Suprapubic skin (tissue), 4 donors: ENCODE data around the gene LSM3. TPM values are rescaled to one million over a fixed set of nuclear protein-coding genes. Genes with fewer than 3 reads are reported as not detected.

ENCODE experiments used
- DNase-seq, 2 donors: peaks; one replicate each; pipeline ENCODE4 v3.0.0-alpha.2; 2019; ENCODE audit warnings: low spot score in 2 of 2
- H3K27ac ChIP-seq: fragments of 200-600 bp; sonication (generic); one replicate; pipeline ENCODE4 v1.5.1; 2019
- H3K27me3 ChIP-seq: fragments of 200-600 bp; sonication (generic); one replicate; pipeline ENCODE4 v1.5.1; 2019
- H3K36me3 ChIP-seq: fragments of 200-600 bp; sonication (generic); one replicate; pipeline ENCODE4 v1.5.1; 2019
- H3K4me1 ChIP-seq: fragments of 200-600 bp; sonication (generic); one replicate; pipeline ENCODE4 v1.5.1; 2019
- H3K4me3 ChIP-seq: fragments of 200-600 bp; sonication (generic); one replicate; pipeline ENCODE4 v1.5.1; 2019; ENCODE audit warnings: mild to moderate bottlenecking
- H3K9me3 ChIP-seq: fragments of 200-600 bp; sonication (generic); one replicate; pipeline ENCODE4 v1.5.1; 2019
- EP300 ChIP-seq: sonication (generic); formaldehyde crosslinking; IDR thresholded peaks from one replicate; pipeline ENCODE4 v1.6.1; 2017; ENCODE audit warnings: antibody characterized with exemption
- POLR2A ChIP-seq, 2 donors: fragments of 450-650 bp; IDR thresholded peaks; one replicate each; pipeline ENCODE4 v1.6.1; 2017; ENCODE audit warnings: antibody characterized with exemption in 2 of 2, mild to moderate bottlenecking in 2 of 2, moderate library complexity in 2 of 2
- POLR2AphosphoS5 ChIP-seq, 3 donors: sonication (generic); formaldehyde crosslinking; IDR thresholded peaks; one replicate each; pipeline ENCODE4 v1.6.1; 2017; ENCODE audit warnings: antibody characterized with exemption in 3 of 3
- WGBS: methylation state at CpG from one replicate; pipeline ENCODE4 v1.1.5; 2018; 5-methylcytosine and 5-hydroxymethylcytosine counted together
- total RNA-seq, 4 donors: library from RNA; depleted of rRNA; stranded (reverse); fragments of >200 nt; gene quantifications; one replicate each; pipeline ENCODE4 v1.1.0, GENCODE V29; 2016
- TF ChIP-seq, protein P1 (sequence below), 2 donors: fragments of 200-600 bp in 1 of 2; fragments of 450-650 bp in 1 of 2; sonication (generic) in 1 of 2; IDR thresholded peaks; one replicate each; pipeline ENCODE4 v1.5.1; 2016 to 2019; ENCODE audit warnings: antibody characterized with exemption in 2 of 2, mild to moderate bottlenecking in 1 of 2, moderate library complexity in 1 of 2

Gene LSM3
- total RNA-seq, 4 donors from 2014 or later = 5.5 to 10.7 (median 8.9) TPM

- TF ChIP-seq POLR2A (IDR thresholded peaks at IDR 0.05) = no peak
- no peak for TF ChIP-seq EP300
- TF ChIP-seq POLR2AphosphoS5 (IDR thresholded peaks at IDR 0.05) = no peak
- TF ChIP-seq, protein P1, sequence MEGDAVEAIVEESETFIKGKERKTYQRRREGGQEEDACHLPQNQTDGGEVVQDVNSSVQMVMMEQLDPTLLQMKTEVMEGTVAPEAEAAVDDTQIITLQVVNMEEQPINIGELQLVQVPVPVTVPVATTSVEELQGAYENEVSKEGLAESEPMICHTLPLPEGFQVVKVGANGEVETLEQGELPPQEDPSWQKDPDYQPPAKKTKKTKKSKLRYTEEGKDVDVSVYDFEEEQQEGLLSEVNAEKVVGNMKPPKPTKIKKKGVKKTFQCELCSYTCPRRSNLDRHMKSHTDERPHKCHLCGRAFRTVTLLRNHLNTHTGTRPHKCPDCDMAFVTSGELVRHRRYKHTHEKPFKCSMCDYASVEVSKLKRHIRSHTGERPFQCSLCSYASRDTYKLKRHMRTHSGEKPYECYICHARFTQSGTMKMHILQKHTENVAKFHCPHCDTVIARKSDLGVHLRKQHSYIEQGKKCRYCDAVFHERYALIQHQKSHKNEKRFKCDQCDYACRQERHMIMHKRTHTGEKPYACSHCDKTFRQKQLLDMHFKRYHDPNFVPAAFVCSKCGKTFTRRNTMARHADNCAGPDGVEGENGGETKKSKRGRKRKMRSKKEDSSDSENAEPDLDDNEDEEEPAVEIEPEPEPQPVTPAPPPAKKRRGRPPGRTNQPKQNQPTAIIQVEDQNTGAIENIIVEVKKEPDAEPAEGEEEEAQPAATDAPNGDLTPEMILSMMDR (IDR thresholded peaks at IDR 0.05) = no peak
- no peaks in the 10 kb centered on the region for H3K9me3 ChIP-seq
- H3K4me3 ChIP-seq = no peak overlapping the region
- DNase-seq = no peak
- H3K4me1 ChIP-seq = peaks cover 43% of the 10 kb centered on the region
- WGBS = 82% methylated on average over 5 of the region's 5 CpGs
- H3K27ac ChIP-seq = peak overlapping the region; percentile 94
- H3K27me3 ChIP-seq = no peaks in the 10 kb centered on the region
- H3K36me3 ChIP-seq = peaks cover 58% of the 10 kb centered on the region
Observed at GRCh38 chr3:14147066-14147435, 31.6 kb upstream of the LSM3 start.

DNA sequence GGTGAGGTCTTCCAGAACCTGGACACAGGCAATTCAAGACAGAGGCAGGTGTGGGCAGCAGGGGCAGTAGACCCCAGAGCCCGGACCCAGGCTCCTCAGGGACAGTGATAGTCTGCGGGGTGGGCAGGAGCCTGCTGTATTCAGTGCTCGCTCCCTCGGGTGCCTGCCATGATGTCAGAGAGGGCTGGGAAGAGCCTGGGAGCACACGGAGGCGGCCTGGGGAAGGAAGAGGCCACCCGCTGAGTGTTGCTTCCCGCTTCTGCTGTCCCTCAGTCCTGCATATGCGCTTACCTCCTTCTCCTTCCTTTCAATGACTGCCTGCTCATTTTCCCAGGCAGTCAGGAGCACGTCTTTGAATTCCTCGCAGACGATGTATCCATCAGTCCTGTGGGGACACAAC, 31.0 kb upstream of the LSM3 start:
- no peak overlapping the region for H3K4me3 ChIP-seq
- no peak overlapping the region for H3K27ac ChIP-seq
- peaks cover 62% of the 10 kb centered on the region for H3K36me3 ChIP-seq
- peaks cover 39% of the 10 kb centered on the region for H3K4me1 ChIP-seq
- TF ChIP-seq POLR2AphosphoS5 (IDR thresholded peaks at IDR 0.05) (no peak), EP300 (no peak), POLR2A (IDR thresholded peaks at IDR 0.05) (no peak)
- TF ChIP-seq, protein P1 (IDR thresholded peaks at IDR 0.05) = no peak
- H3K9me3 ChIP-seq = no peaks in the 10 kb centered on the region
- H3K27me3 ChIP-seq = no peaks in the 10 kb centered on the region
- WGBS = 90% methylated on average over 12 of the region's 12 CpGs
- no peak for DNase-seq

- Histone ChIP-seq H3K27me3 (no peaks in the 10 kb centered on the region), H3K4me3 (no peak overlapping the region), H3K36me3 (peaks cover 69% of the 10 kb centered on the region), H3K27ac (no peak overlapping the region), H3K4me1 (peaks cover 32% of the 10 kb centered on the region), H3K9me3 (no peaks in the 10 kb centered on the region)
- DNase-seq = no peak
- WGBS = 78% methylated on average over 25 of the region's 28 CpGs
- TF ChIP-seq POLR2AphosphoS5 (IDR thresholded peaks at IDR 0.05) (no peak), POLR2A (IDR thresholded peaks at IDR 0.05) (no peak), EP300 (no peak)
- TF ChIP-seq, protein P1 (IDR thresholded peaks at IDR 0.05) = no peak
Observed at GRCh38 chr3:14148041-14148985, 30.3 kb upstream of the LSM3 start.

DNA sequence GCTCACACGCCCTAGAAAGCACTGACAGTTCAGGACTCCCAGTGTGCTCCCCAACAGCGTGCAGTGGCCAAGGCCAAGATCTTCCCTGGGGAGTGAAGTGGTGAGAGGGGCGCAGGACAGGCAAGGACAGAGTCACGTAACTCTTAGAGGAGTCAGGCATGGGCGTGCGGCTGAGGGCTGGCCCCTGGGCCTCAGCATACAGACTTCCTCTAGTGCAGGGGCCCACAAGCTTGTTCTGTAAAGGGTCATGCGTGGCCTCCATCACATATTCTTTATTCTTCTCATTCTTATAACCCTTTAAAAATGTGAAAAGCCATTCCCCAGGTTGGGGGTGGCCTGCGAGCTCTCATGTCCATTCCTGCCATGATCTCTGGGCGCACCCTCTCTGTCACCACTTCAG, 28.5 kb upstream of the LSM3 start:
- peak in 1 of 2 donors; percentile 57 for DNase-seq
- peaks cover 14% of the 10 kb centered on the region for H3K4me1 ChIP-seq
- 91% methylated on average over 9 of the region's 9 CpGs for WGBS
- H3K27ac ChIP-seq = no peak overlapping the region
- no peaks in the 10 kb centered on the region for H3K9me3 ChIP-seq
- no peaks in the 10 kb centered on the region for H3K27me3 ChIP-seq
- TF ChIP-seq EP300 = no peak
- TF ChIP-seq POLR2A (IDR thresholded peaks at IDR 0.05) = no peak
- TF ChIP-seq, protein P1 (IDR thresholded peaks at IDR 0.05) = no peak
- TF ChIP-seq POLR2AphosphoS5 (IDR thresholded peaks at IDR 0.05) = no peak
- H3K36me3 ChIP-seq = peaks cover 83% of the 10 kb centered on the region
- no peak overlapping the region for H3K4me3 ChIP-seq

- H3K9me3 ChIP-seq = no peaks in the 10 kb centered on the region
- TF ChIP-seq, protein P1 (IDR thresholded peaks at IDR 0.05) = no peak
- no peak for TF ChIP-seq EP300
- TF ChIP-seq POLR2AphosphoS5 (IDR thresholded peaks at IDR 0.05) = no peak
- no peak for TF ChIP-seq POLR2A (IDR thresholded peaks at IDR 0.05)
- no peak overlapping the region for H3K27ac ChIP-seq
- WGBS = 94% methylated on average over 7 of the region's 9 CpGs
- no peak overlapping the region for H3K4me3 ChIP-seq
- no peaks in the 10 kb centered on the region for H3K27me3 ChIP-seq
- peaks cover 80% of the 10 kb centered on the region for H3K36me3 ChIP-seq
- DNase-seq = peak in 1 of 2 donors; percentile 44
- peaks cover 8% of the 10 kb centered on the region for H3K4me1 ChIP-seq
Observed at GRCh38 chr3:14150491-14151230, 28.0 kb upstream of the LSM3 start.
